Measurements from ENCODE around the gene ZGRF1.
"Not testable (repeated sequence)": the region's sequence is repeated elsewhere in the genome, so short reads cannot be mapped to it uniquely, and the experiment has no call there.

The ZGRF1 gene

GRCh38 chr4:112554271-112554670 is 82.4 kb downstream of the ZGRF1 start:
- not testable (repeated sequence) for DNase-seq (ENCODE audit: low read depth in 2 of 2)

DNA sequence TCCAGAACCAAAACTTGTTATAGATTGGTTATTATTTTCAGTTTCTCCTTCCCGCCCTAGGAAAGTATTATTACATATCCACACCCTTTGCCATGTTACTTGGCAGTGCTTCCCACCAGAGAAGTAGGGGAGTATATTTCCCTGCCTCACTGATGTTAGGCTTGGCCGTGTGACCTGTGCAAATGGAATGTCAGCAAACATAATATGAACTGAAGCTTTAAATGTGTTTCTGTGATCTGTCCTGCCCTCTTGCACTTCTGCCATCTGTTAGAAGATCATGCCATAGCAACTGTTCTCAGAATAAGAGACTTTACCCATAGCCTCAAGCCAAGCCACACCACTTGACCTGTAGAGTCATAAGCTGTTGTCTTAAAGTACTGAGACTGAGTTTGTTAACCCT is 84.0 kb downstream of the ZGRF1 start:
- peak; percentile 5 to 17 for DNase-seq (ENCODE audit: low read depth in 2 of 2)

DNA sequence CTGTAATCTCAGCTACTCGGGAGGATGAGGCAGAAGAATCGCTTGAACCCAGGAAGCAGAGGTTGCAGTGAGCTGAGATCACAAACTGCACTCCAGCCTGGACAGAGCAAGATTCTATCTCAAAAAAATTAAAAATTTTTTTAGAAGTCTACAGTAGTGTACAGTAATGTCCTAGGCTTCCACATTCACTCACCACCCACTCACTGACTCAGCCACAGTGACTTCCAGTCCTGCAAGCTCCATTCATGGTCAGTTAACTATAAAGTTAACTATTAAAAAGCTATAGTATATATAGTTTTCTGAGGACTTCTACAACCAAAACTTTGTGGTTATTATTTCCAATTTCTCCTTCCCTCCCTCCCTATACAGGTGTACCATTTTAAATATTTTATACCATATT is 86.0 kb downstream of the ZGRF1 start:
- DNase-seq (ENCODE audit: low read depth in 2 of 2) = peak in 1 of 2 experiments; percentile 4

GRCh38 chr4:112546476-112546875 is 90.2 kb downstream of the ZGRF1 start:
- no peak for DNase-seq (ENCODE audit: low read depth in 2 of 2)

DNA sequence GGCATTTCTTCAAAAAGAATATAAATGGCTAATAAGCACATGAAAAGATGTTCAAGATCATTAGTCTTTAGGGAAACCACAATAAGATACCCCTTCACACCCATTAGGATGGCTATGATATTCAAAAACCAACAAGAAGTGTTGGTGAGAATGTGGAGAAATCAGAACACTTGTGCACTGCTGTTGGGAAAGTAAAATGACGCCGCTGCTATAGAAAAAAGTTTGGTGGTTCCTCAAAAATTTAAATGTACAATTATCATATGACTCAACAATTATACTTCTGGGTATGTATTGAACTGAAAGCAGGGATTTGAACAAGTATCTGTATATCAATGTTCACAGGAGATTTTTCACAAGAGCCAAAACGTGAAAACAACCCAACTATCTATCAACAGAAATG is 91.4 kb downstream of the ZGRF1 start:
- DNase-seq (ENCODE audit: low read depth in 2 of 2) = no peak

GRCh38 chr4:112540695-112541094 is 96.0 kb downstream of the ZGRF1 start:
- no peak for DNase-seq (ENCODE audit: low read depth in 2 of 2)

DNA sequence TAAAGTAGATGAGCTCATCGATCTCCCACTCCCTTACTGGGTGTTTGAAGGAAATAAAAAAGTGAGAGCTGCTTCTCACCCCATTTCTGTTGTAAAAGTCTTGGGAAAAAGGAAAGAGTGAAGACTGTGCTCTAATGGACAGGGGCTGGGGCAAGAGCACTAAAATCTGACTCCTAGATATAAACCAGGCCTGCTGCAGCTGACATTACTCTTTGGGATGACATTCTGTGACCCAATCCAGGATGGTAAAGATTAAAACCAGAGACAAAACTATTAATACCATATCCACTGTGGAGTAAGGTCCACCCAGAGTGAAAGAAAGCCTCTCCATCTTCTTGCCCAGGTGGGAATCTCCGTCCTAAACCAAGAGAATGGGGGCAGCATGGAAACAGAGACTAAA is 100.6 kb downstream of the ZGRF1 start:
- DNase-seq (ENCODE audit: low read depth in 2 of 2) = no peak

DNA sequence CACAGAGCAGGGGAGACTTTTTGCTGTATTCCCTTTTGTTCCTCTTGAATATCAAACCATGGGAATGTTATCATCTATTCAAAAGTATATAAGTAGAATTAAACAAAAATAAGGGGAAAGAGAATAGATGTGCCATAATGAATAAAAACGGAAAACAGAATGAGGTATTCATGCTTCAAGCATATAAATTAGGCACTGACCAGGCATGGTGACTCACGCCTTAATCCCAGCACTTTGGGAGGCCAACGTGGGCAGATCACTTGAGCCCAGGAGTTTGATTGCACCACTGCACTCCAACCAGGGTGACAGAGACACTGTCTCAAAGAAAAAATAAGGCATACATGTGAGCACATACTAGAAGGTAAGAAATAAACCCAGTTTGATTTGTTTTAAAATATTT is 104.4 kb downstream of the ZGRF1 start:
- no peak for DNase-seq (ENCODE audit: low read depth in 2 of 2)

DNA sequence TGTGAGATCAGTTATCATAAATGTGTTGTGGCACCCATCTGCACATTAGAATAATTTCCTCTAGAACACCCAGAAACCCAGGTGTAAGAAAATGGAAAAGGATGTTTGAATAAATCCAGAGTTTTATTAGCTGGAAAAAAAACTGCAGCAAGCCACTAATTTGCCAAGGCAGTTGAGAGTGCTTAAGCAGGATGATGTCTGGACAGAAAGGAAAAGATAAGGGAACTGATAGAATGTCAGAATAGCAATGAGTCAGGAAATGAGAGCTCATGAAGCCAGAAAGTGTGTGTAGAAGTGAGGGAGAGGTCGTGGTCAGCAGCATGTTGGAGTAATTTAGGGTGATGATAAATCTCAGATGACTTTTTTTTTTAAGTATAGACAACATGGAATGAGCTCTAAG is 105.6 kb downstream of the ZGRF1 start:
- no peak for DNase-seq (ENCODE audit: low read depth in 2 of 2)

DNA sequence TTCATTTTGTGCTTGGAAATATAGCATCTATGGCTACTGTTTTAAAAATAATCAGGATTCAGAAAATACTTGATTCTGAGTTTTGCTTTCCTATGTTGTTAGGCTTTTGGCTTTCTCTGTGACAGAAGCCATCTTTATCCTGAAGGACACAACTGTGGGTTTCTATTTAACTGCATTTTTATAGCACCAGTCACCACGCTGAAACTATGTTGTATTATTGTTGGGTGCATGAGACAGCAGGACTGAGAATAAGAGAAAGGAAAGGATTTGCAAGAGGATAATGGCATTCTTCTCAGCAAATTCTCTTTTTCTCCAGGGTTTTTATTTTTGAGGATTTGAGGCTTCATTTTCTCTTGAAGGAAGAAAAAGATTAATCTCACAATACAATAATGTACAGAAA is 110.6 kb downstream of the ZGRF1 start:
- DNase-seq (ENCODE audit: low read depth in 2 of 2) = no peak

- no peak for DNase-seq (ENCODE audit: low read depth in 2 of 2)
Observed at GRCh38 chr4:112523764-112524505, 112.8 kb downstream of the ZGRF1 start.

GRCh38 chr4:112523008-112523721 is 113.5 kb downstream of the ZGRF1 start:
- DNase-seq (ENCODE audit: low read depth in 2 of 2) = no peak

GRCh38 chr4:112522431-112522830 is 114.3 kb downstream of the ZGRF1 start:
- not testable (repeated sequence) for DNase-seq (ENCODE audit: low read depth in 2 of 2)

- no peak for DNase-seq (ENCODE audit: low read depth in 2 of 2)
Observed at GRCh38 chr4:112521123-112522023, 115.3 kb downstream of the ZGRF1 start.

DNA sequence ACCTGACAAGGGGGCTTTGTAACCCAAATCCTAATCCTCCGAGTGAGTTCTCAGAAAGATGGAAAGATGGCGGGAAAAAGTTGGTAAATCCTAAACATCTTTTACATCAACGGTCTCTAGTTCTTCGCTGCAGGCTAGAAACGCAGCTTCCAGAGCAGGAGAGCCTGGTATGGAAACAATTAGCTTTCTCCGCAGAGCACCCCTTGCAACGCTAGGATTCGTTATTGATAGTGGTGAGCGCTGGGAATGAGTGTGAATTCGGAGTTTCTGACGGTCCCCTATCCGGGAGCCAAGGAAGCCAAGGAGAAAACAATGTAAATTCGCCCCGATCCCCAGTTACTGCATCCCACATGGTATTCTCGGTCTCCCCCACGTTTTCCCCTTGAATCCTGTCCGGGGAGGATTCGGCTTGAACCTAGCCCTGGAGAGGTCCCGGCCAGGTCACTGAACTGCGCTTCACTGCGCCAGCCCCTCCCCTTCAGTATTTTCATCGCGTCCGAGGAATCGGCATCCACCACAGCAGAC is 116.0 kb downstream of the ZGRF1 start:
- DNase-seq (ENCODE audit: low read depth in 2 of 2) = no peak

GRCh38 chr4:112519689-112520597 is 116.8 kb downstream of the ZGRF1 start:
- no peak for DNase-seq (ENCODE audit: low read depth in 2 of 2)

- DNase-seq (ENCODE audit: low read depth in 2 of 2) = no peak
Observed at GRCh38 chr4:112518675-112519074, 118.0 kb downstream of the ZGRF1 start.

- no peak for DNase-seq (ENCODE audit: low read depth in 2 of 2)
Observed at GRCh38 chr4:112517911-112518310, 118.8 kb downstream of the ZGRF1 start.

GRCh38 chr4:112517067-112517634 is 119.6 kb downstream of the ZGRF1 start:
- no peak for DNase-seq (ENCODE audit: low read depth in 2 of 2)

- no peak for DNase-seq (ENCODE audit: low read depth in 2 of 2)
Observed at GRCh38 chr4:112516471-112517066, 120.1 kb downstream of the ZGRF1 start.
